B cell (primary cell): Measurements from ENCODE around the gene ARF5. TPM values are rescaled to one million over a fixed set of nuclear protein-coding genes. Genes with fewer than 3 reads are reported as not detected.

Experiments
- polyA plus RNA-seq: library from polyadenylated mRNA; depleted of rRNA; stranded (reverse); fragments of >200 nt; gene quantifications from 2 replicates; pipeline ENCODE4 v1.2.3, GENCODE V29; 2012
- total RNA-seq, 2 donors: library from RNA; stranded (reverse); fragments of 120-200 nt in 1 of 2; gene quantifications; 1 replicate in 1 of 2; 2 replicates in 1 of 2; pipeline versions ENCODE4 v1.2.3 to v1.2.4, GENCODE V29; 2013 to 2022

Gene ARF5
- total and polyA plus RNA-seq, 2 donors (not counting 1 experiment from before 2014, with no cell fraction given) = 77.1 to 234 TPM

Other genes starting within 250 kb of the ARF5 start
- 62.9 and 64.7 TPM in 2 replicates for gene ZNF800, start 195.7 kb upstream of the ARF5 start, total RNA-seq
- gene ZNF800, start 195.7 kb upstream of the ARF5 start, polyA plus RNA-seq = 22.6 and 28.8 TPM in 2 replicates
- 25.5 and 26.4 TPM in 2 replicates for gene GCC1, start 2.8 kb upstream of the ARF5 start, total RNA-seq
- gene GCC1, start 2.8 kb upstream of the ARF5 start, polyA plus RNA-seq = 10.3 and 15.8 TPM in 2 replicates
- gene FSCN3, start 5.3 kb downstream of the ARF5 start, total RNA-seq = 4.6 and 5.5 TPM in 2 replicates
- 2.0 and 6.3 TPM in 2 replicates for gene FSCN3, start 5.3 kb downstream of the ARF5 start, polyA plus RNA-seq
- not detected in 2 replicates for gene PAX4, start 29.7 kb downstream of the ARF5 start, total RNA-seq
- not detected in 2 replicates for gene PAX4, start 29.7 kb downstream of the ARF5 start, polyA plus RNA-seq
- gene SND1, start 63.8 kb downstream of the ARF5 start, total RNA-seq = 161 and 165 TPM in 2 replicates
- 31.8 and 44.4 TPM in 2 replicates for gene SND1, start 63.8 kb downstream of the ARF5 start, polyA plus RNA-seq